Islet of Langerhans (tissue), 1 donor: Measurements from ENCODE around the gene SF3B5.
"Not testable (repeated sequence)": the region's sequence is repeated elsewhere in the genome, so short reads cannot be mapped to it uniquely, and the experiment has no call there.

Experiments used
- FAIRE-seq: peaks from one replicate; lab custom pipeline; 2011; peaks lifted over from hg19 to GRCh38; lab: Jason Lieb, UNC

Gene SF3B5

GRCh38 chr6:144063744-144064401 lies 31.5 kb downstream of the SF3B5 start:
- FAIRE-seq = no peak

GRCh38 chr6:144063246-144063743 lies 32.1 kb downstream of the SF3B5 start:
- no peak for FAIRE-seq

GRCh38 chr6:144062786-144063185 lies 32.6 kb downstream of the SF3B5 start:
- no peak for FAIRE-seq

GRCh38 chr6:144059139-144059538 lies 36.2 kb downstream of the SF3B5 start:
- no peak for FAIRE-seq

- no peak for FAIRE-seq
These were observed 40.0 kb downstream of the SF3B5 start for GRCh38 chr6:144055121-144055931.

- FAIRE-seq = no peak
These were observed 41.8 kb downstream of the SF3B5 start for GRCh38 chr6:144053601-144054000.

- FAIRE-seq = no peak
These were observed 42.9 kb downstream of the SF3B5 start for GRCh38 chr6:144052488-144052887.

GRCh38 chr6:144049386-144049785 lies 46.0 kb downstream of the SF3B5 start:
- no peak for FAIRE-seq

- no peak for FAIRE-seq
These were observed 47.7 kb downstream of the SF3B5 start for GRCh38 chr6:144047688-144048087.

GRCh38 chr6:144046672-144047071 lies 48.7 kb downstream of the SF3B5 start:
- not testable (repeated sequence) for FAIRE-seq

GRCh38 chr6:144044989-144045388 lies 50.4 kb downstream of the SF3B5 start:
- not testable (repeated sequence) for FAIRE-seq
